GM12878 (cell line): ENCODE data around the gene RSF1. TPM values are rescaled to one million over a fixed set of nuclear protein-coding genes. Genes with fewer than 3 reads are reported as not detected.

Experiments
- ATAC-seq: fragments of 200-7000 bp; cut with Tn5 transposase; 3 replicates; pipeline ENCODE4 v1.9.1; 2020; ENCODE audit warnings: mild to moderate bottlenecking, moderate library complexity
- BruUV-seq: library from RNA; stranded (reverse); fragments of 400-500 nt; replicated peaks from 2 replicates; lab custom pipeline; 2021; lab: Mats Ljungman, UMichigan
- CTCF ChIA-PET: fragments of 300-600 bp; sonication (Branson Sonifier 250); formaldehyde crosslinking; extraction: SDS; loops from one replicate; lab custom pipeline; 2021; ENCODE audit warnings: inconsistent platforms; lab: Yijun Ruan, JAX
- POLR2A ChIA-PET: fragments of 350-600 bp; formaldehyde crosslinking; extraction: SDS; loops from one replicate; lab custom pipeline; 2021; ENCODE audit warnings: inconsistent platforms; lab: Charles Lee
- RAD21 ChIA-PET: fragments of 300-600 bp; sonication (Branson Sonifier 250); formaldehyde crosslinking; loops from one replicate; lab custom pipeline; 2023; ENCODE audit warnings: antibody characterized with exemption; ENCODE audit not compliant: unreplicated experiment; lab: Charles Lee
- SMC1A ChIA-PET: fragments of 300-600 bp; sonication (Branson Sonifier 250); formaldehyde crosslinking; loops from one replicate; lab custom pipeline; 2023; ENCODE audit not compliant: unreplicated experiment, uncharacterized antibody; lab: Charles Lee
- DNase-seq: peaks from one replicate; pipeline ENCODE4 v3.0.0-alpha.2; 2011; ENCODE audit warnings: low read depth, low spot score
- FAIRE-seq: peaks from 3 replicates; lab custom pipeline; 2011; peaks lifted over from hg19 to GRCh38; lab: Jason Lieb, UNC
- H2AFZ ChIP-seq: 2 replicates; pipeline ENCODE4 v1.6.0; 2011; ENCODE audit warnings: low read depth, low read length, control low read depth; ENCODE audit not compliant: control insufficient read depth
- H3K27ac ChIP-seq: 2 replicates; pipeline ENCODE4 v1.5.1; 2011; ENCODE audit warnings: control low read depth; ENCODE audit not compliant: control insufficient read depth, insufficient read depth
- H3K27me3 ChIP-seq, 2 experiments: replicated peaks in 1 of 2; 2 replicates each; pipeline versions ENCODE4 v1.6.0 to v1.6.1; 2011; ENCODE audit warnings: low read length in 1 of 2; ENCODE audit not compliant: control insufficient read depth in 2 of 2, insufficient read depth in 2 of 2
- H3K36me3 ChIP-seq, 2 experiments: 2 replicates each; pipeline ENCODE4 v1.5.1; 2011; ENCODE audit warnings: low read length in 1 of 2; ENCODE audit not compliant: control insufficient read depth in 2 of 2, insufficient read depth in 2 of 2
- H3K4me1 ChIP-seq: 2 replicates; pipeline ENCODE4 v1.6.1; 2011; ENCODE audit warnings: mild to moderate bottlenecking, low read length, moderate library complexity, mixed read lengths; ENCODE audit not compliant: control insufficient read depth, insufficient read depth
- H3K4me2 ChIP-seq: 2 replicates; pipeline ENCODE4 v1.6.0; 2011; ENCODE audit warnings: control low read depth; ENCODE audit not compliant: control insufficient read depth, insufficient read depth
- H3K4me3 ChIP-seq: fragments of 200-600 bp; sonication (generic); 2 replicates; pipeline ENCODE4 v1.5.1; 2016
- H3K79me2 ChIP-seq: 2 replicates; pipeline ENCODE4 v1.6.0; 2011; ENCODE audit warnings: low read length; ENCODE audit not compliant: control insufficient read depth, insufficient read depth
- H3K9ac ChIP-seq: 2 replicates; pipeline ENCODE4 v1.8.0; 2011; ENCODE audit warnings: low read length, control low read depth, mixed read lengths; ENCODE audit not compliant: control insufficient read depth, insufficient read depth
- H3K9me3 ChIP-seq: replicated peaks from 3 replicates; pipeline ENCODE4 v1.5.1; 2011; ENCODE audit warnings: mild to moderate bottlenecking, low read length; ENCODE audit not compliant: control insufficient read depth, insufficient read depth
- H4K20me1 ChIP-seq: 2 replicates; pipeline ENCODE4 v1.6.0; 2011; ENCODE audit not compliant: control insufficient read depth, insufficient read depth
- BACH1 ChIP-seq: fragments of 450-650 bp; IDR thresholded peaks from 2 replicates; pipeline ENCODE4 v1.6.1; 2017; ENCODE audit warnings: mild to moderate bottlenecking, borderline replicate concordance
- HDAC6 ChIP-seq: fragments of 200-600 bp; sonication (generic); IDR thresholded peaks from one replicate; pipeline ENCODE4 v1.8.0; 2017; ENCODE audit warnings: antibody characterized with exemption; ENCODE audit not compliant: unreplicated experiment
- SMAD1 ChIP-seq: fragments of 450-650 bp; IDR thresholded peaks from 2 replicates; pipeline ENCODE4 v1.6.1; 2018; ENCODE audit warnings: mild to moderate bottlenecking, low read depth; ENCODE audit not compliant: partially characterized antibody
- SREBF2 ChIP-seq: IDR thresholded peaks from 2 replicates; pipeline ENCODE4 v1.6.1; 2012; ENCODE audit warnings: mild to moderate bottlenecking, low read length
- SRF ChIP-seq, 2 experiments: IDR thresholded peaks; 2 replicates each; pipeline ENCODE4 v1.6.1; 2011; ENCODE audit warnings: low read depth in 2 of 2, low read length in 2 of 2, mild to moderate bottlenecking in 1 of 2, moderate library complexity in 1 of 2
- TCF7 ChIP-seq: IDR thresholded peaks from 2 replicates; pipeline ENCODE4 v1.6.1; 2014; ENCODE audit warnings: antibody characterized with exemption, borderline replicate concordance
- WGBS: methylation state at CpG from one replicate; pipeline ENCODE4 v1.1.6; 2016; ENCODE audit warnings: low lambda C conversion rate; ENCODE audit not compliant: insufficient replicate concordance, insufficient coverage; ENCODE audit errors: missing lambda C conversion rate; 5-methylcytosine and 5-hydroxymethylcytosine counted together
- in situ Hi-C: fragments of 300-500 bp; cut with MboI; formaldehyde crosslinking; loops from 9 replicates; pipeline ENCODE4 v1.14.3; 2018; ENCODE audit warnings: mixed read lengths
- intact Hi-C: fragments of 100-400 bp; cut with micrococcal nuclease; formaldehyde crosslinking; loops from one replicate; pipeline ENCODE4 v1.14.2; 2022; ENCODE audit not compliant: unreplicated experiment
- polyA plus RNA-seq, 11 experiments: library from polyadenylated mRNA; depleted of rRNA in 4 of 11; unstranded in 6 of 11; stranded (reverse) in 5 of 11; fragments of >200 nt; fragmentation: Nextera tagmentation in 4 of 11; fragmentation: Illumina TruSeq in 1 of 11; extraction: Ambion mirVana in 4 of 11; extraction: Trizol in 1 of 11; gene quantifications; 1 replicate in 1 of 11; 2 replicates in 10 of 11; pipeline versions ENCODE4 v1.2.1 to v1.2.3, GENCODE V29; 2011 to 2016; ENCODE audit warnings: inconsistent platforms in 2 of 11, missing spikeins in 2 of 11, low read depth in 1 of 11
- total RNA-seq, 4 experiments: library from RNA; depleted of rRNA in 3 of 4; stranded (reverse); fragments of >200 nt in 3 of 4; fragmentation: Illumina TruSeq in 1 of 4; extraction: Trizol in 1 of 4; gene quantifications; 2 replicates each; pipeline versions ENCODE4 v1.2.1 to v1.2.3, GENCODE V29; 2013 to 2021
- TF ChIP-seq, protein P1 (sequence below): fragments of 450-650 bp; IDR thresholded peaks from 2 replicates; pipeline ENCODE4 v1.6.1; 2016; ENCODE audit warnings: mild to moderate bottlenecking
- TF ChIP-seq, protein P2 (sequence below): fragments of 450-650 bp; formaldehyde crosslinking; IDR thresholded peaks from 2 replicates; pipeline ENCODE4 v1.4.0; 2022; ENCODE audit warnings: mild to moderate bottlenecking, moderate library complexity
- TF ChIP-seq, protein P3 (sequence below): fragments of 150-350 bp; IDR thresholded peaks from 2 replicates; pipeline ENCODE4 v1.6.1; 2014; ENCODE audit warnings: mild to moderate bottlenecking, low read depth, low read length
- TF ChIP-seq, protein P4 (sequence below): fragments of 450-650 bp; IDR thresholded peaks from 2 replicates; pipeline ENCODE4 v1.6.1; 2016; ENCODE audit warnings: mild to moderate bottlenecking
- TF ChIP-seq, protein P5 (sequence below): IDR thresholded peaks from 2 replicates; pipeline ENCODE4 v1.6.1; 2011; ENCODE audit warnings: borderline replicate concordance, low read depth, mild to moderate bottlenecking, moderate library complexity, low read length; ENCODE audit not compliant: insufficient read depth, poor library complexity, severe bottlenecking

RSF1 gene
- total and polyA plus RNA-seq, 10 of the 15 experiments (the other 5 are each of a cell fraction or from before 2014, with no cell fraction given) = 9.0 to 45.3 (median 30.0) TPM

DNA sequence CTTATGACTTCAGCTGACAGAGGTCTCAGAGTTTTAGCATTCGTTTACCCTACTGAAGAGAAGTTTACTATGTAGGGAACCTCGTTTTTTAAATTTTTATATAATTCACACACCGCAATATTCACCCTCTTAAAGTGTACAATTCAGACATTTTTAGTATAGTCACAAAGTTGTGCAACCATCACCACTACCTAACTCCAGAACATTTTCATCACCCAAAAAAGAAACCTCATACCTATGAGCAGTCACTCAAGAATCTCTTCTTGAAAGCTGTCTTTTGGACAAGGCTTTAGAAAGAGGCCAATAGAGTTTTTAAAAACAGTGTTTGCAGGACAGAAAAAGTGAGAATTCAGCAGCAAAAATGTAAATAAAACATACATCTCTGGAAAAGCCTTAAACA lies 143.4 kb downstream of the RSF1 start:
- no peaks in the 10 kb centered on the region for H4K20me1 ChIP-seq
- WGBS = 100% methylated on average over 3 of the region's 3 CpGs
- H3K9me3 ChIP-seq = no peaks in the 10 kb centered on the region
- no peak overlapping the region for H2AFZ ChIP-seq
- intact Hi-C loops (no loop called here), in situ Hi-C loops (no loop called here)
- no peak overlapping the region for H3K4me3 ChIP-seq
- no peaks in the 10 kb centered on the region for H3K4me1 ChIP-seq
- H3K4me2 ChIP-seq = no peak overlapping the region
- peaks cover 1 to 12% of the 10 kb centered on the region in 2 experiments; a peak in 3 of 4 replicates for H3K36me3 ChIP-seq
- no peak overlapping the region for H3K27ac ChIP-seq
- H3K79me2 ChIP-seq = no peaks in the 10 kb centered on the region
- no peaks in the 10 kb centered on the region for H3K27me3 ChIP-seq
- BruUV-seq = no TSS peak
- ATAC-seq = no peak
- ChIA-PET SMC1A (interaction anchor here (1.1 to 1.6 kb wide), 2 partner anchors 40 to 48 kb away, joined by 3 read pairs; no protein-coding TSS in a partner anchor), RAD21 (no interaction called here), CTCF (no interaction called here), POLR2A (no interaction called here)
- TF ChIP-seq, protein P1, sequence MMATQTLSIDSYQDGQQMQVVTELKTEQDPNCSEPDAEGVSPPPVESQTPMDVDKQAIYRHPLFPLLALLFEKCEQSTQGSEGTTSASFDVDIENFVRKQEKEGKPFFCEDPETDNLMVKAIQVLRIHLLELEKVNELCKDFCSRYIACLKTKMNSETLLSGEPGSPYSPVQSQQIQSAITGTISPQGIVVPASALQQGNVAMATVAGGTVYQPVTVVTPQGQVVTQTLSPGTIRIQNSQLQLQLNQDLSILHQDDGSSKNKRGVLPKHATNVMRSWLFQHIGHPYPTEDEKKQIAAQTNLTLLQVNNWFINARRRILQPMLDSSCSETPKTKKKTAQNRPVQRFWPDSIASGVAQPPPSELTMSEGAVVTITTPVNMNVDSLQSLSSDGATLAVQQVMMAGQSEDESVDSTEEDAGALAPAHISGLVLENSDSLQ = no peak
- TF ChIP-seq SMAD1 (no peak), SRF (IDR thresholded peaks at IDR 0.05; ENCODE audit: low read depth in 2 of 2, low read length in 2 of 2) (no peak), HDAC6 (no peak), BACH1 (no peak), SREBF2 (no peak), TCF7 (no peak)
- TF ChIP-seq, protein P2, sequence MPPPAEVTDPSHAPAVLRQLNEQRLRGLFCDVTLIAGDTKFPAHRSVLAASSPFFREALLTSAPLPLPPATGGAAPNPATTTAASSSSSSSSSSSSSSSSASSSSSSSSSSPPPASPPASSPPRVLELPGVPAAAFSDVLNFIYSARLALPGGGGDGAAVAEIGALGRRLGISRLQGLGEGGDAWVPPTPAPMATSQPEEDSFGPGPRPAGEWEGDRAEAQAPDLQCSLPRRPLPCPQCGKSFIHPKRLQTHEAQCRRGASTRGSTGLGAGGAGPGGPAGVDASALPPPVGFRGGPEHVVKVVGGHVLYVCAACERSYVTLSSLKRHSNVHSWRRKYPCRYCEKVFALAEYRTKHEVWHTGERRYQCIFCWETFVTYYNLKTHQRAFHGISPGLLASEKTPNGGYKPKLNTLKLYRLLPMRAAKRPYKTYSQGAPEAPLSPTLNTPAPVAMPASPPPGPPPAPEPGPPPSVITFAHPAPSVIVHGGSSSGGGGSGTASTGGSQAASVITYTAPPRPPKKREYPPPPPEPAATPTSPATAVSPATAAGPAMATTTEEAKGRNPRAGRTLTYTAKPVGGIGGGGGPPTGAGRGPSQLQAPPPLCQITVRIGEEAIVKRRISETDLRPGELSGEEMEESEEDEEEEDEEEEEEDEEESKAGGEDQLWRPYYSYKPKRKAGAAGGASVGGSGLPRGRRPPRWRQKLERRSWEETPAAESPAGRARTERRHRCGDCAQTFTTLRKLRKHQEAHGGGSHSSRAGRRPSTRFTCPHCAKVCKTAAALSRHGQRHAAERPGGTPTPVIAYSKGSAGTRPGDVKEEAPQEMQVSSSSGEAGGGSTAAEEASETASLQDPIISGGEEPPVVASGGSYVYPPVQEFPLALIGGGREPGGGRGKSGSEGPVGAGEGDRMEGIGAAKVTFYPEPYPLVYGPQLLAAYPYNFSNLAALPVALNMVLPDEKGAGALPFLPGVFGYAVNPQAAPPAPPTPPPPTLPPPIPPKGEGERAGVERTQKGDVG (CRISPR knock-in tag) = no peak
- TF ChIP-seq, protein P3, sequence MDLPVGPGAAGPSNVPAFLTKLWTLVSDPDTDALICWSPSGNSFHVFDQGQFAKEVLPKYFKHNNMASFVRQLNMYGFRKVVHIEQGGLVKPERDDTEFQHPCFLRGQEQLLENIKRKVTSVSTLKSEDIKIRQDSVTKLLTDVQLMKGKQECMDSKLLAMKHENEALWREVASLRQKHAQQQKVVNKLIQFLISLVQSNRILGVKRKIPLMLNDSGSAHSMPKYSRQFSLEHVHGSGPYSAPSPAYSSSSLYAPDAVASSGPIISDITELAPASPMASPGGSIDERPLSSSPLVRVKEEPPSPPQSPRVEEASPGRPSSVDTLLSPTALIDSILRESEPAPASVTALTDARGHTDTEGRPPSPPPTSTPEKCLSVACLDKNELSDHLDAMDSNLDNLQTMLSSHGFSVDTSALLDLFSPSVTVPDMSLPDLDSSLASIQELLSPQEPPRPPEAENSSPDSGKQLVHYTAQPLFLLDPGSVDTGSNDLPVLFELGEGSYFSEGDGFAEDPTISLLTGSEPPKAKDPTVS = no peak
- TF ChIP-seq, protein P4, sequence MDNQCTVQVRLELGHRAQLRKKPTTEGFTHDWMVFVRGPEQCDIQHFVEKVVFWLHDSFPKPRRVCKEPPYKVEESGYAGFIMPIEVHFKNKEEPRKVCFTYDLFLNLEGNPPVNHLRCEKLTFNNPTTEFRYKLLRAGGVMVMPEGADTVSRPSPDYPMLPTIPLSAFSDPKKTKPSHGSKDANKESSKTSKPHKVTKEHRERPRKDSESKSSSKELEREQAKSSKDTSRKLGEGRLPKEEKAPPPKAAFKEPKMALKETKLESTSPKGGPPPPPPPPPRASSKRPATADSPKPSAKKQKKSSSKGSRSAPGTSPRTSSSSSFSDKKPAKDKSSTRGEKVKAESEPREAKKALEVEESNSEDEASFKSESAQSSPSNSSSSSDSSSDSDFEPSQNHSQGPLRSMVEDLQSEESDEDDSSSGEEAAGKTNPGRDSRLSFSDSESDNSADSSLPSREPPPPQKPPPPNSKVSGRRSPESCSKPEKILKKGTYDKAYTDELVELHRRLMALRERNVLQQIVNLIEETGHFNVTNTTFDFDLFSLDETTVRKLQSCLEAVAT = no peak
- TF ChIP-seq, protein P5, sequence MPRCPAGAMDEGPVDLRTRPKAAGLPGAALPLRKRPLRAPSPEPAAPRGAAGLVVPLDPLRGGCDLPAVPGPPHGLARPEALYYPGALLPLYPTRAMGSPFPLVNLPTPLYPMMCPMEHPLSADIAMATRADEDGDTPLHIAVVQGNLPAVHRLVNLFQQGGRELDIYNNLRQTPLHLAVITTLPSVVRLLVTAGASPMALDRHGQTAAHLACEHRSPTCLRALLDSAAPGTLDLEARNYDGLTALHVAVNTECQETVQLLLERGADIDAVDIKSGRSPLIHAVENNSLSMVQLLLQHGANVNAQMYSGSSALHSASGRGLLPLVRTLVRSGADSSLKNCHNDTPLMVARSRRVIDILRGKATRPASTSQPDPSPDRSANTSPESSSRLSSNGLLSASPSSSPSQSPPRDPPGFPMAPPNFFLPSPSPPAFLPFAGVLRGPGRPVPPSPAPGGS = no peak
- DNase-seq = no peak
- no peak for FAIRE-seq
- H3K9ac ChIP-seq = no peak overlapping the region
